ENCODE measurements around the gene FARS2.

The FARS2 gene

DNA sequence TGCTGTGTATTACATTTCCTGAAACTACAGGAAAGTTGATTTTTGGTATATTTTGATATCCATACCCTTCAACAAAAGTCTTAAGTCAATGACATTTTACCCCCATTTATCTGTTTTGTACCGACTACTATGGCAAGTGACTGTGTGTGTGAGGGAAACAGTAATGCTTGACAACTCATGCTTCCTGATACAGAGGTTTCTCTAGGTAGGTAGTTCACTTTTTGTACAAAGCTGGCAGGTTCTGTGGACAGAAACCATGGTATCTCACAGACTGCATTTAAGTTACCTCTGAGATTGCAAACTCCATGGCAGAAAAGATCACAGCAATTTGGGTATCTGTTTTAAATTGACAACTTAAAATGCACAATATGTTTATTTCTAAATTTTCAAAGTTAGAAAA, 28.8 kb downstream of the FARS2 start:
- H3K4me1 Mint-ChIP-seq, result peaks cover 73% of the 10 kb centered on the region
- peak overlapping the region; percentile 42 for H3K27ac Mint-ChIP-seq
- H3K27me3 Mint-ChIP-seq, result no peaks in the 10 kb centered on the region
- no peak for ATAC-seq
- no peaks in the 10 kb centered on the region for H3K9me3 Mint-ChIP-seq
- peaks cover 21% of the 10 kb centered on the region for H3K36me3 Mint-ChIP-seq
- no peak overlapping the region for H3K4me3 Mint-ChIP-seq

DNA sequence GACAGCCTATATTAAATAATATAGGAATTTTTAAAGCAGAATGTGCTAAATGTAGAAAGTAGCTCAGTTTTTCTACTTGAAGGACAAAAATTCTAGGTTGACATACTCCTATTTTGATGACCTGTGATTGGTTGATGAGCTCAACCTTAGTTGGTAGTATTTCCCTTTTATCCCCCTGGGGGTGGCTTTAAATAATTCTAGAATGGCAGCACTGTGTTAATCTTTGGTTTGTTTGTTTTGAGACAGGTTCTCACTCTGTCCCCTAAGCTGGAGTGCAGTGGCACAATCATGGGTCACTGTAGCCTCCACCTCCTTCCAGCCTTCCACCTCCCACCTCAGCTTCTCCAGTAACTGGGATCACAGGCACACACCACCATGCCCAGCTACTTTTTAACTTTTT, 29.2 kb downstream of the FARS2 start:
- H3K4me1 Mint-ChIP-seq, result peaks cover 71% of the 10 kb centered on the region
- H3K36me3 Mint-ChIP-seq, result peaks cover 19% of the 10 kb centered on the region
- H3K4me3 Mint-ChIP-seq, result no peak overlapping the region
- ATAC-seq, result no peak
- H3K27me3 Mint-ChIP-seq, result no peaks in the 10 kb centered on the region
- H3K27ac Mint-ChIP-seq, result peak overlapping the region; percentile 42
- H3K9me3 Mint-ChIP-seq, result no peaks in the 10 kb centered on the region

DNA sequence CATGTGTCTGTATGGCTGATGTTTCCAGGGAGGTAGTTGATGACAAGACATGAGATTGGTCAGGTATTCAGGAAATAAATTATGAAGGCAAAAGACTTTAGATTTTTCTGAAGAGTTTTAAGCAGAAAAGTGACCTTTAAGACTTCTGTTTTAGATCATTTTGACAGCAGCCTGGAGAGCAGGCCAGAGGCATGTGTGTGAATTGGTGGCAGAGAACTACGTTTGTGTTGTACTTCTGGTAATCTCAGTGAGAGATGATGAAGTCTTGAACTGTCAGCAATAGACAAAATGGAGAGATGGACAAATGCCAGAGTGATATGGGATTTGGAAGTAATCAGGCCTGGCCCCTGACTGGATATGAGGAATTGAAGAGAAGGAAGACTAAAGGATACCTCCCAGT, 30.8 kb downstream of the FARS2 start:
- Mint-ChIP-seq H3K27me3 (no peaks in the 10 kb centered on the region), H3K4me3 (no peak overlapping the region), H3K27ac (peak overlapping the region; percentile 84), H3K36me3 (peaks cover 19% of the 10 kb centered on the region), H3K4me1 (peaks cover 56% of the 10 kb centered on the region), H3K9me3 (no peaks in the 10 kb centered on the region)
- no peak for ATAC-seq

DNA sequence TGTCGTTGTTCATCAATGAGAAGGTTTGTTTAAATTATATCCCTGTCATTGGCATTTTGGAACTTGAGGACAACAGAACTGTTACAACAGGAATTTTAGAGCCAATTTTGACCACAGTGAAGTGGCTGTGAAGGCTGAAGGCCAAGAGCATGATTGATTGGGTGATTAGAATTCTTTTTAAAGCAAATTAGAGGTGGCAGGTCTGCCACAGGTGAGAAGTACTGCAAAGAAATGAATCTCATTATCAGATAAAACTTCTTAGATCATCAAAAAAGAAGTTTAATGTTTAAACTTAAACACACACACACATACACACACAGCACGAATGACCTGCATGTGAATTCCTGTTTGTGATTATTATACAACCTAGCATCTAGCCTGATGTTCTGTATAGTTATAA, 32.4 kb downstream of the FARS2 start:
- Mint-ChIP-seq H3K4me1 (peaks cover 44% of the 10 kb centered on the region), H3K27me3 (no peaks in the 10 kb centered on the region), H3K36me3 (peaks cover 13% of the 10 kb centered on the region), H3K27ac (peak overlapping the region; percentile 84), H3K4me3 (no peak overlapping the region), H3K9me3 (no peaks in the 10 kb centered on the region)
- no peak for ATAC-seq

DNA sequence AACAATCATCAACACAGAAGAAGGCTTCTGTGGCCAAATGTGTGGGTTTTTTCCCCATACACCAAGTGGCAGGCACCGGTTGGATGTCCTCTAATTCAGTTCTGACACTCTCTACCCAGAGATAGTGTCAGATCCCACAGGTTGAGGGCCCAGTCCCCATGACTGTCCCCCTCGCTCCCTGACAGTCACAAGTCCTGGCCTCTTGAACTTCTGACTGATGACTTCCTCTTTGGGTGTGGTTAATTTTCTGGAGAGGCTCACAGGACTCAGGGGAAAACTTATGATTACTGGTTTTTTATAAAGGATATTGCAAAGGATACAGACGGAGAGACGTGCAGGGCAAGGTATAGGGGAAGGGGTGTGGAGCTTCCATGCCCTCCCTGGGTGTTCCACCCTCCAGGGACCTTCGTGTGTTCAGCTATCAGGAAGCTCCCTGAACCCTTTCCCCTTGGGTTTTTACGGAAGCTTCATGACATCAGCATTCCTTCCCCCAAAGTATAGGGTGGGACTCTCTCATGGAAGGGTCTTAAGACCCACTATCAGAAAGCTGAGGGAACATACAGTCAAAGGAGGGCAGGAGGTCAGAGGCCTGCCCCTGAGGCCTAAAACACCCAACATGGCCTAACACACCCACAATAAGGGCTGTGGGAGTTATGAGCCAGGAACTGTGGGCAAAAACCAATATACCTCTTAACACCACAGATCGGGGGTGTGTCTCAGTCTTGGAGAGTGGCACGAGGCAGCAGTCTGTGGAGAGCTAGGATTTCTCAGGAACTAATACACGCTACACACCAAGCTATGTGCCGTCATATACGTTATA, 33.3 kb downstream of the FARS2 start:
- Mint-ChIP-seq H3K27me3 (no peaks in the 10 kb centered on the region), H3K27ac (peak overlapping the region; percentile 84), H3K4me1 (peaks cover 44% of the 10 kb centered on the region)

DNA sequence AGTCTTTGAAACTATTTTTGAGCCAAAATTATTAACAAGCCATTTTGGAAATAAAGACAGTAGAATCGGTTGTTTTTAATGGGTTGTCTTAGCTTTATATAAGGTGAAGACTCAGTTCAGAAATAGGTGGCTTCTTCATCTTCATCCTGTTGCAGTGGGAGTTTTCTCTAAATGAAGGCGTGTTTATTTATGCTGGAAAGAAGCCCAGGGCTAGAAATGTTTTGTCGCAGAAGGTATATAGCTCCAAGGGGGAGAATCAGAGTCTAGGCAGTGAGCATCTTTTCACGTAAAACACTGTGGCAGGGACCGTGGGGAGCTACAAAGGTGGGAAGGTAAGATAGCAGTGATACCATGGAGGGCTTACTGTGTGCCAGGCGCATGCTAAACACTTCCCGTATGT, 34.3 kb downstream of the FARS2 start:
- ATAC-seq, result no peak
- Mint-ChIP-seq H3K4me3 (no peak overlapping the region), H3K27ac (no peak overlapping the region), H3K9me3 (no peaks in the 10 kb centered on the region), H3K4me1 (peaks cover 38% of the 10 kb centered on the region), H3K27me3 (no peaks in the 10 kb centered on the region), H3K36me3 (peaks cover 13% of the 10 kb centered on the region)

More for the DNA sequence above, 33.3 kb downstream of the FARS2 start:
- Mint-ChIP-seq H3K4me3 (peak overlapping the region; percentile 14), H3K9me3 (no peaks in the 10 kb centered on the region), H3K36me3 (peaks cover 13% of the 10 kb centered on the region)
- ATAC-seq, result peak; percentile 70

DNA sequence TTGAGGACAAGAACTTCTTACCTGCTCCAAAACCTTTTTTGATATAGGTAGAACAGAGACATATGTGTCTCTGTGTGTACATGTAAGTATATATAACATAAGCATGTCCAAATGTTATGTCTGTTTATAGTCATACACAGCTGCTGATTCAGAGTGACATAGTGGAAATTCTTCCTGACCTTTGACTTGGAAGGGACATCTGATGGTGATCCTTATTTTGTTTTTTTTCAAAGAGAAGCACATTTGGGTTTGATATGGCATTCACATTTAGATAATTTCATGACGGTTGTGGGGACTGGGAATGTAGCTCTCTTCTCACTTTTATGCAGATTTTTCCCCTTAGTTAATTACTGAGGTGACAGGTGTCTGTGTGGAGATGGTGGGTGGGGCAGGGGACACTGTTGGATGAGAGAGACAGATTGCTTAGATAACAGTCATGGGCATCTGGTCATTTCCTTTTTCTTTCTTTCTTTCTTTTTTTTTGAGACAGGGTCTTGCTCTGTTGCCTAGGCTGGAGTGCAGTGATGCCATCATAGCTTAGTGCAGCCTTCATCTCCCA, 39.0 kb downstream of the FARS2 start:
- H3K4me3 Mint-ChIP-seq, result no peak overlapping the region
- no peaks in the 10 kb centered on the region for H3K27me3 Mint-ChIP-seq
- H3K9me3 Mint-ChIP-seq, result no peaks in the 10 kb centered on the region
- H3K27ac Mint-ChIP-seq, result peak overlapping the region; percentile 81
- peaks cover 22% of the 10 kb centered on the region for H3K4me1 Mint-ChIP-seq
- ATAC-seq, result no peak
- H3K36me3 Mint-ChIP-seq, result no peaks in the 10 kb centered on the region

DNA sequence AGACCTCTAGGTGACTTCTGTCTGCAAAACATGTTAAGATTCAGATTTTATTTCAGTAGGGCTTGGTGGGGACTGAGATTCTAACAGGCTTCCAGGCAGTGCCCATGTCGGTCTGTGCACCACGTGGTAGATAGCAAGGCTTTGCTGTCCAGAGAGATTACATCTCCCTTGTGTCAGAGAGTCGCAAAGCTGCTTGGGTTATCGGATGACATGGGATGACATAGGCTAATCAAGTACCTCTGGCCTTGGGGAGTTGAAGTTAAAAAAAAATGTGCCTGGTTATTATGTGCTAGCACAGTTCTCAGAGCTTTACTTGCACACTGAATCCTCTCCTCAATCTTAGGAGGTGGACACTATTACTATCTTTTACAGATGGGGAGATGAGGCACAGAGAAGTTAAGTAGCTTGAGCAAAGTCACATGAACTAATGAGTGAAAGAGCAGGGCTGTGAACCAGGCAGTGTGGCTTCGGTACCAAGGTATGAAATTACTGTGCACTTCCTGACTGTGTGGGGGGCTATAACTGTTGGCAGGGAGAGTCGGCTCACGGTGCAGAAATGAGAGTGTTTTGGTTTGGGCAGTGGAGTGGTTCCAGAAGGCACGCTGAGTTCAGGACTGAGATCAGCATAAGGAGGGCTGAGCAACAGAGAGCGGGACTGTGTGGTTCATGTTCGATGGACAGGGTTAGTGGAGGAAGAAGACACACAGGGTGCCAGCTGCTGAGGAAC, 41.1 kb downstream of the FARS2 start:
- Mint-ChIP-seq H3K27me3 (no peaks in the 10 kb centered on the region), H3K27ac (peak overlapping the region; percentile 81), H3K4me3 (peak overlapping the region; percentile 75), H3K9me3 (no peaks in the 10 kb centered on the region), H3K4me1 (peaks cover 22% of the 10 kb centered on the region), H3K36me3 (no peaks in the 10 kb centered on the region)
- ATAC-seq, result peak; percentile 97

DNA sequence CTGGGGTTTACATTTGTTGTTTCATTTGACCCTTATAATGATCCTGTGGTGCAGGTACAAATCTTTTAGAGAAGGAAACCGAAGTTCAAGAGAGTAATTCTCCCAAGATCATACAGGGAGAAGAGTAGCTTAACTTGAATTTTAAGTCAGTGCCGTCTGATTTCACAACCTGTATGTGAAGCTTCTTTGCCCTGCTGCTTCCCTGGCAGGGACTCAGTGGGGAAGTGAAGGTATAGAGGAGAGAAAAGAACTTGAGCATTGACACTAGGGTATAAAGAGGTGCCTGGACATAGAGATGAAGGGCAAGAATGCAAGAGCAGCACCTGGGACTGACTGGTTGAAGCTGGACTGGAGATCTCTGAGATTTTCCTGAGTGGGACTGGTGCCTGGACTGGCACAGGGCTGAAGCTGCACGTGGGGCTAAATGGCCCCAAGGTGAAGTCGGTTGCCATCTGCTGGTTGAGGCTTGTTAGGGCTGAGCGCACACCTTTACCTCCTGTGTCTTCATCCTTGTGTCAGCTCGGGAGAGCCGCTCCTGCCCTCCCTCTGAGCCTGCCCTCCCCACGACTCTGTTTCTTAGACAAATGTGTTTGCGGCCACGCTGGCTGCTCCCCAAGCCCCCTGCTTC, 41.8 kb downstream of the FARS2 start:
- no peaks in the 10 kb centered on the region for H3K27me3 Mint-ChIP-seq
- H3K4me3 Mint-ChIP-seq, result peak overlapping the region; percentile 75
- no peaks in the 10 kb centered on the region for H3K9me3 Mint-ChIP-seq
- H3K27ac Mint-ChIP-seq, result peak overlapping the region; percentile 81
- ATAC-seq, result peak; percentile 84
- H3K4me1 Mint-ChIP-seq, result peaks cover 29% of the 10 kb centered on the region
- peaks cover 6% of the 10 kb centered on the region for H3K36me3 Mint-ChIP-seq

DNA sequence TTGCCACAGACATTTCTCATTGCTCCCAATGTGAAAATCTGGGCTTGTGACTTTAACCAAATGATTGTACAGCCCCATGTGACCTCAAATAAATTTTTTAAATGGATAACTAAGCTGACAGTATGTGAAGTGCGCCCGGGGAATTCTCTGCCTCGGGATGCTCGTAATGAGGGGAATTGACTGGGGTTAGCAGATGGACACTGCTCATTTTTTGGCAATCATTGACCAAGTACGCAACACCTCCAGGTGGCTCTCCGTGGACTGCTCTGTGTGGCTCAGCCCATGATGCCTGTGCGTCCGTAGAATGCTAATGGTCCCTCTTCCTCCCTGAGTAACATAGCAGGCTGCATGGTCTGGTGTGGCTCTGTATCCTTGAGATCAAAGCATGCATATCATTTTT, 42.4 kb downstream of the FARS2 start:
- H3K36me3 Mint-ChIP-seq, result peaks cover 9% of the 10 kb centered on the region
- H3K4me3 Mint-ChIP-seq, result peak overlapping the region; percentile 75
- H3K27me3 Mint-ChIP-seq, result no peaks in the 10 kb centered on the region
- peak overlapping the region; percentile 81 for H3K27ac Mint-ChIP-seq
- no peak for ATAC-seq
- no peaks in the 10 kb centered on the region for H3K9me3 Mint-ChIP-seq
- peaks cover 30% of the 10 kb centered on the region for H3K4me1 Mint-ChIP-seq

DNA sequence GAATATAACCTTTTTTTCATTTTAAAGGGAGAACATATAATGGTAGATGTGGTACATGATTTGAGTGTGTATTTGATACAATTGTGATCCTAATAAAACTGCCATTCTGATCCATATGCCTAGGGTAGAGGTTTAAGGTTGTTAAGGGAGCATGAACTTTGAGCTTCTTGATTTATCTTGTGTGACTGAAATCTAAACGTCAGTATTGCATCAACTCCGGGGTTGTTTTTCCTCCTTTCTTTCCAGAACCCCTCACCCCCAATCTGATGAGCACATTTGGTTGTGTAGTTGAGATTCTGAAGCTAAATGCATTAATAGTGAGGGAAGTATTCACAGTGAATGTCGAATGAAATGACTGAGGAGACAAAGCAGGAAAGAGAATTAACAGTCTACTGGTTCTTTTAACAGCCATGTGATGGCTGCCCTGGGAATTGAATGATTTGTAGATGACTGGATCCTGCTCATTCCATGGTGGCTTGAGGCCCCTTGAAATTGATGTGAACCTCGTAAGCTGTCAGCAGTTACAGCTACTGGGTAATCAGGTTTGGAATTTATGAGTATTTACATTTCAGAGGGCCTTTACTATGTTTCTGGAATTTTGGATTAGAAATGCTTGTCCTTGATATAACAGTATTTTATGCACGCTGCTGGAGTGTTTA, 44.8 kb downstream of the FARS2 start:
- no peak overlapping the region for H3K27ac Mint-ChIP-seq
- no peak overlapping the region for H3K4me3 Mint-ChIP-seq
- H3K9me3 Mint-ChIP-seq, result no peaks in the 10 kb centered on the region
- peaks cover 18% of the 10 kb centered on the region for H3K36me3 Mint-ChIP-seq
- H3K4me1 Mint-ChIP-seq, result peaks cover 30% of the 10 kb centered on the region
- ATAC-seq, result no peak
- H3K27me3 Mint-ChIP-seq, result no peaks in the 10 kb centered on the region

DNA sequence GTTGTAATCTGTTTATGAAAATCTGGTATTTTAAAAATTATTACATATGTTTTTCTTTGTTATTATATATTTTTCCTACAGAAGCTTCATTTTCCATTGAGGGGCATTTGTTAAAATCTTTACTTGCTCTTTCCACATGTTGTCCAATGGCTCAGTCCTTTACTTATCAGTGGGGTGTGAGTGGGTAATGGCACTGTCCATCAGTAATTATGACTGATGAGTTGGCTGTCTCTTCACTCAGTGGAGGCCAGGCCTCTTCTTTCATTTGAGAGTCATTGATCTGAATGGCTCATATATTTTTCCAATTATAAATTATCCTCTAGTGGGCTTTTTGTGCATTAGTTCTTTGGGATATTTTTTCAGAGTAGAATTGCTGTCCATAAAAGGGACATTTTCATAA, 45.7 kb downstream of the FARS2 start:
- H3K9me3 Mint-ChIP-seq, result no peaks in the 10 kb centered on the region
- H3K27me3 Mint-ChIP-seq, result no peaks in the 10 kb centered on the region
- no peak overlapping the region for H3K4me3 Mint-ChIP-seq
- H3K36me3 Mint-ChIP-seq, result peaks cover 18% of the 10 kb centered on the region
- no peak overlapping the region for H3K27ac Mint-ChIP-seq
- H3K4me1 Mint-ChIP-seq, result peaks cover 26% of the 10 kb centered on the region
- no peak for ATAC-seq

DNA sequence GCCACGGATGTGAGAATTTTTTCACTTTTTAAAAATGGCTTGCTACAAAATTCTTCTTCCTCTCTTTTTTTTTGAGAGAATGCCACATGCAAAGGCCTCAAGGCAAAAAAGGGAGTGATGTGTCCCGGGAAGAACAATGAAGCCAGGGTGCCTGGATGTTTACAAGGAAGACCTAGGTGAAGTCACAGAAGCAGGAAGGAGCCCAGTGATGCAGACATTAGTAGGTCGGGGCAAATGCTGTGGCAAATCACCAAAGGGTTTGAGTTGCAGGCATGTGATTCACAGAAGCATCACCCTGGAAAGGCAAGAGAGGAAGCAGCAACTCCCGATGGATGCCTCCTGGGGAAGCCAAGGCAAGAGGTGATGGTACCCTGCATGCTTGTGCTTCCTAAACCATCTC, 46.8 kb downstream of the FARS2 start:
- Mint-ChIP-seq H3K27me3 (no peaks in the 10 kb centered on the region), H3K9me3 (no peaks in the 10 kb centered on the region), H3K36me3 (peaks cover 18% of the 10 kb centered on the region), H3K27ac (no peak overlapping the region), H3K4me1 (peaks cover 26% of the 10 kb centered on the region), H3K4me3 (no peak overlapping the region)
- ATAC-seq, result no peak

DNA sequence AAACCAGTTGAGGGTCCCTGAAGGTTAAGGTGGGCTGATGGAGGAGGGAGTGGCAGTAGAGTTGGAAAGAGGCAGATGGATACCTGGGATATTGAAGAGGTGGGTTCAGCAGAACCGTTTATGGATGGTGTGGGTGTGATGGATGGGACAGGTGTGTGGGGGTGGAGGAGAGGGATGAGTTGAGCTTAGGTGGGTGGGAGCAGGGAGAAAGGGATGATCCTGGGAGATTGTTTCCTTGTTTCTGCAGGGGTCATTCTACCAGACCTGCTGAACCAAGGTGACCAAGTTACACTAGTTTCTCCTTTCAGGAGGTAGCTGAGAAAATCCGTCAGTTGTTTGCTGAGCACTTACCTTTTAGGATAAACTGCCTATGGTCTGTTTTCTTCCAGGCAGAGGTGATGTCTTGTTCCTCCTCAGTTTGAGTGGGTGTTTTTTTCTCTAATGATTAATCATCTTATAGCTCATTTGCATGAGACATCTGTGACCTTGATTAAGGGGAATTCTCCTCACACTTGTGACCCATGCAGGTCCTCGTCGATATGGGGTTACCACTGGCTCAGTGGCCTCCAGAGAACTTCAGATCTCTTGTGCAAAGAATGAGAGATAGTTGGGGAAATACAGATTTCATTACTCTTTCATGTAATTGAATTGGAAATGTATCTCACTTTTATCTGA, 53.0 kb downstream of the FARS2 start:
- no peaks in the 10 kb centered on the region for H3K9me3 Mint-ChIP-seq
- peak; percentile 64 for ATAC-seq
- peak overlapping the region; percentile 11 for H3K4me3 Mint-ChIP-seq
- no peaks in the 10 kb centered on the region for H3K27me3 Mint-ChIP-seq
- peak overlapping the region; percentile 46 for H3K27ac Mint-ChIP-seq
- H3K4me1 Mint-ChIP-seq, result peaks cover 56% of the 10 kb centered on the region
- H3K36me3 Mint-ChIP-seq, result peaks cover 15% of the 10 kb centered on the region
